Left renal cortex interstitium (tissue), 4 donors: ENCODE results near the gene STOML3. TPM values are rescaled to one million over a fixed set of nuclear protein-coding genes. Genes with fewer than 3 reads are reported as not detected.
A peak's percentile ranks its signal among the peaks of the same experiment; 100 is the strongest.

Experiments
- DNase-seq, 4 donors: peaks; one replicate each; pipeline ENCODE4 v3.0.0-alpha.2; 2013; ENCODE audit warnings: low read depth in 4 of 4, low spot score in 2 of 4, missing footprints in 1 of 4
- polyA plus RNA-seq, 4 donors: library from polyadenylated mRNA; unstranded; fragments of 120-200 nt; gene quantifications; one replicate each; pipeline ENCODE4 v1.2.1, GENCODE V29; 2013; ENCODE audit not compliant: insufficient read length in 4 of 4

The STOML3 gene
- polyA plus RNA-seq, 4 donors: 0.06 to 0.08 (median 0.08) TPM; not detected in 1

DNA sequence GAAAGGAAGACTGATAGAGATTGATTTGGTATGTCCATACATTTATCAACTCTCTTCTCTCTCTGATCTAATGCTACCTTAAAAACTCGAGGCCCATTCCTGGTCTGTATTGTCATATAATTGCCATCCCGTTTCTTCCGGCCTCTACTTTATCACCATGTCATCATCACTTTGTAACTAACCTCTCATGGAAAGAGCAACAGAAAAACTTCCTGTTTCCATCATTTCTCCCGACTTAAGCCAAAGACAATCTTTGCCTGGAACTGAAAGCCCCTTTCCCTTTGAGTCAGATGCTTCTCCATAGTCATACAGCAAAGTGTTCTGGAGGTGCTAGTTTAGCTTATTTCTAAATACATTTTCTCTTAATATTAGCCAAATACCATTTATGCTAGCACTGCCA lies 2.8 kb upstream of the STOML3 start:
- no peak for DNase-seq

GRCh38 chr13:38981096-38981495 lies 9.5 kb downstream of the STOML3 start:
- DNase-seq: no peak

- no peak for DNase-seq
Measured at GRCh38 chr13:38980750-38981078, 9.9 kb downstream of the STOML3 start.

DNA sequence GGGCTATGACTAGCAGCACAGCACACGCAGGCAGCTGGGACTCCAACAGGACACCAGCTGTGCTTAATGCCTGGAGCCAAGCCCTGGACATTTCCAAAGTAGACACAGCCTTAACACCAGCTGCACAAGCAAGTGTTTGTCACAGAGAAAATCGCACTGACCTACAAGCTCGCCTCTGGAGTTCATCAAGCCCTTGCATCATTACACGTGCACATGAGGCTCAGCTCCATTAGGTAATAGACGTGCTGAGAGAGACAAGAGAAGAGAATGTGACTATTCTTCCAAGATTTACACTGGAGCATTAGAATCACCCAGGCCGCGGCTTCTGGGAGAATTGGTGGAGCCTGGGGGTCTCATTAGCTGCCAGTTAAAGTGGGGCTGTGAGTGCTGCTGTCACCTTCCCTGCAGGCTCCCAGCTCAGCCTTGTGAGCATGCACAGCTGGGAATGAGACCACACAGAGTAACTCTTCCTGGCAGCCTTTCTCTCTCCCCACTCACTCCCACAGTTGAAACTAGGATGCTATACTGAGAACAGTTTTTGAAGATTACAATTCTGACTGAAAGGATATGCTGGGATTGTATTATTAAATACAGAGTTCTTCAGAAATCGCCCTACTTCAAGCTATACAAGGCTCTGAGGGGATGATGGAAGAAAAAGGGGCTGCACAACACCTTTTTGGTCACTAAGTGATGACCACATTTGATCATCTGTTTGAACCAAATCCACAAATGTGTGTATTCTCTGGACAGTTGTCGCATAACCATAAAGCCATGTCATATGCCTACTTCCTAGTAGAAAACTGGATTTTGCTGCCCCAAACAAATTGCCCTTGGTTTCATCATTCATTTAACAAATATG lies 10.5 kb downstream of the STOML3 start:
- DNase-seq: peak in 3 of 4 donors; percentile 11 to 29 (median 21)

- no peak for DNase-seq
Measured at GRCh38 chr13:38970380-38971051, 20.1 kb downstream of the STOML3 start.

DNA sequence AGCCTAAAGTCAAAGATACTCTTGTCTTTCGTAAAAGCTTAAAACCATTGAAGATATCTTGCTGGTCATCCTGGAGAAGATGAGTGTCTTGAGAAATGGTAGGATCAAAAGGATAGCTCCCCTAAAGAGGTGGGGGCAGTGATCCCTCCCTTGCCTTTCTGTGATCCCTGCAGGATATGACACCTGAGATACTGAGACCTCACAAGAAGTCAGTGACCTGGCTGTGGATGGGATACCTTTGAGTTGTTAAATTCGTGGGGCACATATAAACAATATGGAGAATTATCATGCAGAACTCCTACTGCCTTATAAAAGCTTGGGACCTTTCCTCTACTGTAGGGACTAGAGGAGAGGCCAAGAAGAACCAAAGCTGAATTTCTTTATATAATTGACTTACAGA lies 21.4 kb downstream of the STOML3 start:
- DNase-seq: no peak

DNA sequence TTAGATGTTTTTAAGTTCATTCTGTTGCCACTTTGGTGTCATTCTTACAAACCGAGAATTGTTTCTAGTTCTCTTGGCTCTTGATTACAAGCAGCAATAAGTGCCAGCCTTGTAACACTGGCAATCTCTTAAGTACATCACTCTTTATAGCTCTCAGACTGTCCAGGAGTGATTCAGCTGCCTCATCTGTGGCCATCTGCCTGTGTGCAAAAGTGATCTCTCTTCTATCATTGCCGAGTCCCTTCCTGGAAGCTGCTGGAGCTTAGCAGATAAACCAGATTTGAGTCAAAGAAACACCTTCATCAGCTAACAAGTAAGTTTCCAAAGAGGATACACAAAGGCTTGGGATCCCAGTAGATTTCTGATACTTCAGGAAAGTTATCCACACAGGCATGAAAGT lies 23.2 kb downstream of the STOML3 start:
- DNase-seq: no peak

- DNase-seq: no peak
Measured at GRCh38 chr13:38965281-38965680, 25.4 kb downstream of the STOML3 start.

GRCh38 chr13:38960175-38960574 lies 30.5 kb downstream of the STOML3 start:
- no peak for DNase-seq

DNA sequence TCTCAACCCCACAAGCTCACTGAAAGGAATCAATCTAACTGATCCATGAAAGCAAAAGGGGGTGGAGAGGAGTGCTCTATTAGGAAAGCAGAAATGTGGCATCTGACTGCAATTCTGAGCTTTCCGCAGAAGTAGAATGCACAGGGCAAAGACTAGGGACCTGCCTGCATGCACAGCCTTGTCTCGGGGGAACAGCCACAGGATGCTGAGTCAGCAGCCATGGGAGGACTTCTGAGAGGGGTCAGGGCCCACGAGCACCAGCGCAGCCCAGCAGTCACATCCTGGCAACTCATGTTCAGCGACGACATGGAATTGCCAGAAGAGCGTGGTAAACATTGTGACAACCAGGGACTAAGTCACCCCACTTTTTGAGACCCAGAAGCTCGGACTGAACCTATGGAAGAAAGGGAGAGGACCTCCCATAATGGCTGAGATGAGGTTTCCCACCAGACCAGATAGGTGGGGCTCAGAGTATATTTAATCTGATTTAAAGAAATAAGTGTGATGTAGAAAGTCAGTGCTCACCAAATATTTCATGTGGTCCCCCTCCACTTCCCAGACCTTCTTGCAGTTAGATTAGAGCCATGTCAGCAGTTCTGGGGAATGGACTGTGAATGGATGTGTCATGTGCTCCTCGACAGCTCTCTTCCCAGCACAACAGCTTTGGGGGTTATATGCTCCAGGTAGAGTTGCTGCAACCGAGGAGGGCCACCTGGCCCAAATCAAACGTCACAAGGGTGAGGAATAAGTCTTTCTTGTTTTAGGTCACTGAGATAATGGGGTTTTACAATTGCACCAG lies 32.6 kb downstream of the STOML3 start:
- no peak for DNase-seq

DNA sequence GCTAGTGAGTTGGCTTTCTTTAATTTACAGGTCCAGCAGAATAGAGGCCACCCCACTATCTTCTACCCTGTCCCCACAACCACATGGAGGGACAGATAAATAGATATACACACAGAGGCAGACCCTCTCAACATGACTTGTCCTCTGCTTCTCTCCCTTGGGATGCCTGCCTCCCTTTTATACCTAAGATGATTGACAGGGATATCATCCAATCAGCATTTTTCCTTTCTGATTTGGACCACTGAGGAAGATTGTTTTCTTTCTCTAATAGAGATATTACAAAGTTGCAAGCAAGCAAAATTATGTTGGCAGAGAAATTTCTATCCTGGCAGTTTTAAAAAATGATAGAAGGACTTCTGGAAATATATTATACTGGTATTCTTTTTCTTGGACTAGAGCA lies 35.8 kb downstream of the STOML3 start:
- DNase-seq: no peak

- DNase-seq: no peak
Measured at GRCh38 chr13:38954291-38954690, 36.3 kb downstream of the STOML3 start.

DNA sequence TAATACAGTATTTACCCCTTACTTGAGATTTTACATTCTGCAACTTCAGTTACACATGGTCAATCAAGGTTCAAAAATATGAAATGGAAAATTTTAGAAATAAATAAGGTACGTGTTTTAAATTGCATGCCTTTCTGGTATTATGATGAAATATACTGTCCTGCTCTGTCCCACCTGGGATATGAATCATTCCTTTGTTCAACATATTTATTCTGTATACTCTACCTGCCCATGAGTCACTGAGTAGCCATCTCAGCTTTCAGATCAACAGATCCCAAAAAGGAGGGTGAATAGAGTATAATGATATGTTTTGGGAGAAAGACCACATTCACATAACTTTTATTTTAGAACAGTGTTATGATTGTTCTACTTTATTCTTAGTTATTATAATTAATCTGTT lies 37.8 kb downstream of the STOML3 start:
- DNase-seq: no peak

- no peak for DNase-seq
Measured at GRCh38 chr13:38951525-38952313, 38.9 kb downstream of the STOML3 start.

- no peak for DNase-seq
Measured at GRCh38 chr13:38950987-38951386, 39.6 kb downstream of the STOML3 start.

GRCh38 chr13:38947054-38947453 lies 43.6 kb downstream of the STOML3 start:
- no peak for DNase-seq

DNA sequence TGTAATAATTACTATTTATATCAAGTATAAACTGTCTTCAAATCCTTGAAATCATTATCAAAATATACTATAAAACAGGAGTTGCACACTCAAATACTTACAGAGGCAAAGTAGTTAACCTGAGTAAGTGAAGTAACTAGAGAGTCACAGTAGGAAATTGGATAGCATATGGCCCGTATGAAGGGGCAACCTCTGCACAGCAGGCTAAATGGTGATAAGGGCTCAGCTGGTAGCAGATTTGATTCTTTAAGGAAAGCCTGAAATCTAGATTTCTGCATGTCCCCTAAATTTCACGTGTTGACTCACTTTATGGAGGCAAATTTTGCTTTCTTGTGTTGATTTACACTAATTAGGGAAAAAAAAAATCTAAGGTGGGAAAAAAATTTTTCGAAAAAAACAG lies 46.4 kb downstream of the STOML3 start:
- no peak for DNase-seq

DNA sequence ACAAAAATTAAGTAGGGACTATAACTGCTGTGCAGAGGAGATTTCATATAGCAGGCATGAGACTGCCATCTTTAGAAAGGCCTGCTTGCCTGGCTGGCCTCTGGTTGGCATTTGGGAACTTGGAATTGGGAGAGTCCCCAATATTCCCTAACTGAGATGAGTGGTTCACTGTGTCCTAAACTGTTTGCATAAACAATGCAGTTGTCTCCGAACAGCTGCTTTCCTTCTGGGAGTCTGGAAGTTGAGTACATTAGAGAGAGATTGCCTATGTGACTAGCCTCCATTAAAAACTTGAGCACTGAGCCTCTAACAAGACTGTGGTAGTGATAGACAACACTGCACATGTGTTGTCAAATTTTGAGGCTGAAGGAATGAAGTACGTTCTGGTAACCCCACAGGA lies 47.4 kb downstream of the STOML3 start:
- no peak for DNase-seq

GRCh38 chr13:38941353-38941945 lies 49.2 kb downstream of the STOML3 start:
- no peak for DNase-seq

DNA sequence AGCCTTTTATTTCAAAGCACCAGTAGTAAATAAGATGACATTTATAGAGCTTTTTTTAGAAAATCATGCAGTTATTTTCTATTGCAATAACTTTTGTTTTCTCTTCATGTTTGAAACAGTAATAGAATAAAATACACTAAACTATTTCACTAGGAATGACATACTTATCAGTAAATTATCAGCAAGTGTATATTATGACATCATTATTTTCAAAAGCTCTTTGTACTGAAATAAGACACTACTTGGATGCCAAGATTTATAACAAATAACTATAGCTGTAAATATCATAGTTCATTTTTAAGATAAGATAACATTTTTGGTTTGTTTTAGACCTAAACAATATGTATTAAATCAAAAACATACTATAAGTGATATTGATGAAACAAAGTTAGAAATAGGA lies 56.8 kb downstream of the STOML3 start:
- DNase-seq: no peak
